SH-SY5Y (cell line): Measurements from ENCODE around the gene NALF2.

Experiments
- GATA2 ChIP-seq: IDR thresholded peaks from 2 replicates; pipeline ENCODE4 v1.6.1; 2011; ENCODE audit warnings: mild to moderate bottlenecking, low read depth, low read length
- GATA3 ChIP-seq: IDR thresholded peaks from 2 replicates; pipeline ENCODE4 v1.6.1; 2011; ENCODE audit warnings: low read depth, mild to moderate bottlenecking, low read length, moderate library complexity

The NALF2 gene

DNA sequence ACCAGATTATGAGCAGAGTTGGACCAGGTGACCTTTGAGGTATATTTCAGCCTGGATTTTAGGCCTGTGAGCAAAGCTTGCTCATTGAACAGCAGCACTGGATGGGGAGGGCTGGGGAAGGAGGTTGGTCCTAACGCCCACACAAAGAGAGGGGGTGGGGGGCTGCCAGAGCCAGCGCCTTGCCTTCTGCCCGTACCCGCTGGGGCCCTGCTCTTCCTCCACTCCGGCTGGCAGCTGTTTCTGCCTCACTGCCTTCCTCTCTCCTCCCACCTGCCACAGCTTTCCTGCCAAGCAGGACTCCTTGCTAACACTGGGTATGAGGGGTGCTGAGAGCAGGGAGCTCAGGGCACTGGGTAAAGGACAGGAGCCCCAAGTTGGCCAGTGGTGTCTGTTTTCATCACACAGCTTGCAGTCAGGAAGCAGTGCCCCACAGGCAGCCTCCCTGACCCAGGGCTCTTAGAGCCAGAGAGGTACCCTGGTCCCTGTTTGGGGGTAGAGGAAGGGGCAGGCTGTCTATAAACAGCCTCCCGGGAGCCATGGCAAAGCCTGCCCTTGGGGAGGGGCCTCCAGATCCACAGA, 6.1 kb downstream of the NALF2 start:
- TF ChIP-seq GATA3 (no peak), GATA2 (no peak)

DNA sequence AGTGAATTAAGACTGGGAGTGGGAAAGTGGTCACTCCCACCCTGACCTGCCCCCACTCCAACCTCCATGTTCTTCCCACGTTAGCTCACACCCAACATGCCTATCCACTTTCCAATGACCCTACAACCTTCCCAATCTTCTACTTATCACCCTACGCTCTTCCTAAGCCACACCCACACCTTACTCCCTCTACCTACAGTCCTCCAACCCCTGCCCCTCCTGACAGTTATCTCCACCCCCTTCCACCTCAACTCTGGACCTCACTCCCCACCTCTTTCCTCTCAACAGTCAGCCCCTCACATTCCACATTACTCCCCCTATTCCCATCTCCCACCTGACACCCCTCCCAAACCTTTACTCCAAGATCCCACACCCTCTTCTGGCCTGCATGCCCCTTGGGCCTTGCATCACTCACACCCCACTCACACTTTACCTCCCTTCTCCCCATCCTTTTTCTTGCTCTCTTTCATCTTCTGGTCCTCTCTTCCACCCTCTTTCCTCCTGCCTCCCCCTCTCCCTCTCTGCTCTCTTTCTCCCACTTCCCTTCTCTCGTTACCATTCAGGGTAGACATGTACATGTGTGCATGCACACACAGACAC, 6.9 kb downstream of the NALF2 start:
- TF ChIP-seq GATA3 (no peak), GATA2 (no peak)

DNA sequence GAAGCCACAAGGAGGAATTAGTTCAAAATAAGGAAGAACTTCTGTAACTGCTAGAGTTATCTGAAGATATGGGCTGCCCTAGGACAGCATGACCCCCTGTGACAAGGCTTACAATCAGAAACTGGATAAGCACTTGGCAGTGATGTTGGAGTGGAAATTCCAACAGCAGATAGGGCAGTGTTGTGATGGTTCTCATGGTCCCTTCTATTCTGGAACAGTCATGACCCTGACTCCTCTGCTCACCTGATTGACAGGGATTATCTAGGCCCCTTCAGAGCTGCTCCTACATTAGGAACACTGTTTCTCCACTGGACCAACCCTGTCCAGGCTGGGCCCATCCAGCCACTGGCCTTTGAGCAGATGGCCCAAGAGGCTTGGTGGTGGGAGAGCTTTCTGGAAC, 17.9 kb downstream of the NALF2 start:
- TF ChIP-seq GATA2 (no peak), GATA3 (no peak)

DNA sequence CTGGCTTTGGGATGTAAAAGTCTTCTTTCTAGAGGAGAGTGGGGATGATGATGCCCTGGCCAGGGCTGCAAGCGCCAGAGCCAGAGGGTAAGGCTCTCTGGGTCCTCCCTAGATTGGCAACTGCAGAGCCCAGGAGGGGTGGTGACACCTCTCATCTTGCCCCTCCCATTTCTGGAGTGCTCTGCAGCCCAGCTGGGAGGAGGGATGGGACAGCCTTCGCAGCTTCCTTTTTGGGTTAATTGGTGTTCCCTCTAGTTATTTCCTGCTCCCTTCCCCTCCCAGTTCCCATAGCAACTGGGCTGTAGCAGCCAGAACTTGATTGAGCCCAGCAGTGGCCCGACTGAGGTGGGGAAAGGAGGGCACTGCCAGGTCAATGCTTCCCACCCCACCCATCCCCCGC, 19.2 kb downstream of the NALF2 start:
- no peak for TF ChIP-seq GATA2
- TF ChIP-seq GATA3 = no peak

DNA sequence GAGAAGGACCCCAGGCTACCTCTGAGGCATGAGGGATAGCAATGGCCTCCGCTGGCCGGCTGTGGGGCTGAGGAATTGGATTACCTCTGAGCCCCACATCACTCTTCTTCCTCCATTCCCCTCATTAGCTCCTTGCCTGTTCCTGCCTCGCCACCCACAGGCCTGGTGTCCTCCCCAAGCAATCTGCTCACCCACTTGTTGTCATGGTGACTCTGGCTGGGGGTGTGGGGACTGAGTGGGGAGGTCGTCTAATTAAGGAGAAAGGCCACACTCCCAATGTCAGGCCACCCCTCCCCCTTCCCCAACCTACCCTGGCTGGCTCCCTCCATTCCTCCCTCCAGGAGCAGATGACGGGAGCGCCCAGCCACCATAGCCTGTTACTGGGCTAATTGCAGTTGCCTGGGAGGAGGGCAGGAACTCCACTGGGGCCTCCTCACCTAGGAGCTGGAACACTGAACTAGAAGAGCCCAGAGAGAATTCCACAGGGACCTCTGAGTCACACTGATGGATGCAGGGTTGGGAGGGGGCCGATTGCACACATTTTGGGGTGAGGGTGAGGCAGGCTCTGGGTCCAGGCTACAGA, 20.7 kb downstream of the NALF2 start:
- TF ChIP-seq GATA2 (no peak), GATA3 (no peak)

DNA sequence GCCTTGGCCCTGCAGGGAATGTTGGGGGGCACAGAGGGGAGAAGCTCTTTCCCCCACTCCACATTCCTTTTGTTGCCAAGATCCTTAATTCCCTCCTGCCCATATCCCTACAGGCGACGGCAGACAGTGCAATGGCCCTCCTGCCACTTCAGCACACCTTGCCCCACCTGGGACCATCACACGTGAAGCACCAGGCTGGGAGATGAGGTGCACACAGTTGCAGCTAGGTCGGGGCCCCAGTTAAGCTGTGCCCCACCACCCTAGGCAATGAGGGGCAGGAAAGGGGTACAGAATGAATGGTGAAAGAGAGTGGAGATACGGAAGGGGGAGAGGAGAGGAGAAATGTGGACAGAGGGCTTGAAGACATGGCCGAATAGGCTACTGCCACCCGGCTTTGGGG, 26.2 kb downstream of the NALF2 start:
- no peak for TF ChIP-seq GATA2
- TF ChIP-seq GATA3 = no peak

DNA sequence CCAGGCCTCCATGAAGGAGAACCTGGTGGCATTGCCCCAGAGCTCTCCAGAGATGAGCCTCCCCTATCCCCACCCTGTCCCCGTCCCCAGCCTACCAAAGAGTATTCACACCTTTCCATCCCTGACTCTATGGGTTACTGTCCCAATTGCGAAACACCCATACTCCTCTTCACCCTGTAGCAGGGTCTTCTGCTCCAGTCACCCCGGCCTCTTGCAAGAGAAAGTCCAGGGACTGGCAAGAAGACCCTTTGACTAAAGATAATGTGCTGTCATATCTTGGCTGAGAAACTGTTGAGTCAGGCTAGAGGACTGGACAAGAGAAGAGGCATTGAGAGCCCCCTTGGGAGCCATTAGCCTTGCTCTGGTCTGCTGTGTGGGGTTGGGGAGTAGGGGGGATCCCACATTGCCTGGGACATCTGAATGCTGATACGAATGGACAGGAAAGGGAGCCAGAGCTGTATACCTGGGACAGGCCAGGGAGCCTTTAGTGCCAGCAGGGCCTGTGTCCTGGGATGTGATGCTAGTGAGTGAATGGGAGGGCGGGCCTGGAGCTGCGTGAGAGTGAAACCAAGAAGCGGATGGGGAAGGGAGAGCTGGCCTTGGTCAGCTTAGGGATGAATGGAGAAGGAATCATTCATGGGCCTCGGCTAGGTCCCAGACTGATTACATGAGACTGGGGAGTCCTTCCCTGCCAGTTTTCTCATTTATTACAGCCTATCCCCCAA, 27.1 kb downstream of the NALF2 start:
- TF ChIP-seq GATA3 = no peak
- no peak for TF ChIP-seq GATA2

DNA sequence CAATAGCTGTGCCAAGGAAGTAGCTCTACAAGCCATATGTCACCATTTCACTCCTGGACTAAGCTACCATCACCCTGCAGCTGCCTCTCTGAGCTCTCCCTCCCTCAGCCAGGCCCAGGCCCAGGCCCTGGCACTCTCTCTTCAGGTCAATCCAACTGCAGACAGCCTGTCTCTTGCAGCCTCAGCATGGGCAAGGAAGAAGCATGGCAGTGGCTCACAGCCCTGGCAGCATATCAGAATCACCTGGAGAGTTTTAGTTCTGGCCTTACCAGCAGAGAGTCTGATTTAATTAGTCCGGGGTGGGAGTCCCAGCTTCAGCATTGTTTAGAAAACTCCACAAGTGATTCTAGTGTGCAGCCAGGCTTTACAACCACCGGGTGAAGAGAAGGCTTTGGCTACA, 31.5 kb downstream of the NALF2 start:
- TF ChIP-seq GATA3 (no peak), GATA2 (no peak)

DNA sequence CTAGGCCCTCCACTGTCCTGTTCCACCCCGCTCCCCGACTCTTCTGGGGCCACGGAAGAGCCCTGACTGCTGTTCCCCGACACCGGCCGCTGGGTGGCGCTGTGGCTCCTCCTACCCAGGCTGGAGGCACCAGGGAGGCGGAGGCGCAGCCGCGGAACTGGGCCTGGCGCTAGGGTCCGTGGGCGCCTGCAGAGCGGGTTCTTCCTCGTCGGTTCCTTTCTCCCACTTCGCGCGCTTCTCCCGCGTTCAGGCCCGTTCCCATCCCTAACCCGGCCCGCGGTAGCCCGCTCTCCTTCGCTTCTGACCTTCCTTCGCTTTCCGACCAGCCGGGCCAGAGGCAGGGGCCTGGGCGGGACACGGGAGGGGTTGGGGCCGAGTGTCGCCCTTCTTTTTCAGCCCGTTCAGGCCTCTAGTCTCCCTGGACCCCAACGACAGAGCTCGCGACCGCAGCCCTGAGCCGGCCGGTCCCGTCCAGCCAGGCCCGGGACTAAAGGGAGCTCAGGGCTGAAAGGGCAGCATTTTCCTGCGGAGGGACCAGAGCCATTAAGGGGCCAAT, 34.3 kb downstream of the NALF2 start:
- TF ChIP-seq GATA3 (no peak), GATA2 (no peak)

DNA sequence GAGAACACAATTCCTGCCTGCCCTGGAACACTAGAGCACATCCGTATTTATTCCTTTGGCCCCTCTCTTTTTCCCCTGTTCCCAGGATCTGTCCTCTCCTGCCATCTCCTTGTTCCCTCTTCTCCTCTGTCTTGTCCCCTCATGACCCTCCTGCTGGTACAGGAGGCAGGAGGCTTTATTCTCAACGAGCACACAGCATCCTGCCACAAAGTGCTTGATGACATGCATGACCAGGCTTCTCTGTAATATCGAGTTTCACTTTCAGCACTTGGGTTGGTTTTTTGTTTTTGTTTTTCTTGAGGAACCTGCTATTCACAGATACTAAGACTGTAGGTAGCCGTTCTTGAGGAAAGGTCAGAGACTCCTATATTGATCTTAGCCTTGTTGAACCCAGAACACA, 35.3 kb downstream of the NALF2 start:
- TF ChIP-seq GATA3 (no peak), GATA2 (no peak)

DNA sequence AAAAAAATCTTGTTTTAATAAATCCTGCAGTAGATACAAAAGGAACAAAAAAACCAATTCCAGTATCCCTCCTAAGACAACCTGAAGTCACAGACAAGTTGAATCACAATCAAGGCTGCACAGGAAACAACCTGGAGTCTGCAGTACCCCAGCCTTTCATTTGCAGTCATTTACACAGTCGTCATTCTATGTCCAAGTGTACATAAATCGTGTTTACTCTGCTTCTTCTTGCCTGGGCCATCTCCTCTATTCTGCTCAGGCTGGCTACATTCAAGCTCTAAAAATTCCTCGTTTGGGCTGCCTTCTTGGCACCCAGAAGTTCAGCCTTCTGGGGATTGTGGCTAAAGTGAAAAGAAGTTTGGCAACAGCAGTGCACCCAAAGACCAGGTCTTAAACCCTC, 37.8 kb downstream of the NALF2 start:
- TF ChIP-seq GATA3 (no peak), GATA2 (no peak)

DNA sequence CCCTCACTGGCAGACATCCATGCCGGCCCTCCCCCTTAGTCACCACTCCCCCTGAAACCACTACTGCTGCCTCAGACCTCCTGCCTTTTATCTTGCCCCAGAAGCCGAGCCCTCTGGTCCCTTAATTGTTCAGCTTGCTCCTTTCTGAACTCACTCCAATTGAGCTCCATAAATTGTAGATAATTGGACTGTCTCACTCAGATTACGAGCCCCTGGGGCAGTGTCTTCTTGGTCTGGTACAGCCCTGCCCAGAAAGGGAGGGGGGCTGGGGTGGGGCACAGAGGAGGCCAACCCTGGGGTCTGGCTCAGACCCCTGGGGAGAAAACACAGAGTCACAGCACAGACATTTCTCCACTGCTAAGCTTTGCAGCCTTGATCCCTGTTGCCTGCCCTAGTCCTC, 39.4 kb downstream of the NALF2 start:
- no peak for TF ChIP-seq GATA2
- TF ChIP-seq GATA3 = no peak

DNA sequence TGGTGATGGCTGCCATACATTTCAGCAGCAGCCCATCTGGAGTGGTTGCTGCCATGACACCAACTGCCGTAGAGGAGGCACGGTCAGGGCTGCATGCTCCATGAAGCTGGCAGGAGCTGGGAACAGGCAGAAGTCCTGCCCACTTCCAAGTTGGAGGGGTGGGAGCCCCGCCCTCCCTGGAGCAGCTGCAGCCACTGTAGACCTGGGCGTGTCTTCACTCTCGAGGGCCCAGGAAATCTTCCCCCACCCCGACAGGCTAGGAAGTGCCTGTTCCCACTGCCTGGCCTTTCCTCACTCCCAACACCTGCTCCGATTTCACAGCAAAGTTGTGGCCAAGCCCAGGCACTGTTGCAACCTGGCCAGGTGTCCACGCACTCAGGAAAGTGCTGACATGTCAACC, 42.3 kb downstream of the NALF2 start:
- no peak for TF ChIP-seq GATA2
- no peak for TF ChIP-seq GATA3

DNA sequence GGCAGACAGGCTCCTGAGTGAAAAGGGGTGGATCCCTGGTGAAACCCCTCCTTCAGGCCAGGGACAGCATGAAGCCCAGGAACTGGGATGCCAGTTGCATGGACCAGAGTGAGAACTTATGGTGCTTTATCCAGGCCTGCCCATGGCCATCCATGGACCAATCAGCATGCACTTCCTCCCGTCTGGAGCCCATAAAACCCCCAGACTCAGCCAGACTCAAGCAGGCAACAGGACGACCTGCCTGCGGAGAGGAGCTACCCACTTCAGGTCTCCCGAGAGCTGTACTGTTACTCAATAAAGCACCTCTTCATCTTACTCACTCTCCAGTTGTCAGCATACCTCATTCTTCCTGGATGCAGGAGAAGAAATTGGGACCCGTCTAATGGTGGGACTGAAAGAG, 42.9 kb downstream of the NALF2 start:
- TF ChIP-seq GATA2 (no peak), GATA3 (no peak)

DNA sequence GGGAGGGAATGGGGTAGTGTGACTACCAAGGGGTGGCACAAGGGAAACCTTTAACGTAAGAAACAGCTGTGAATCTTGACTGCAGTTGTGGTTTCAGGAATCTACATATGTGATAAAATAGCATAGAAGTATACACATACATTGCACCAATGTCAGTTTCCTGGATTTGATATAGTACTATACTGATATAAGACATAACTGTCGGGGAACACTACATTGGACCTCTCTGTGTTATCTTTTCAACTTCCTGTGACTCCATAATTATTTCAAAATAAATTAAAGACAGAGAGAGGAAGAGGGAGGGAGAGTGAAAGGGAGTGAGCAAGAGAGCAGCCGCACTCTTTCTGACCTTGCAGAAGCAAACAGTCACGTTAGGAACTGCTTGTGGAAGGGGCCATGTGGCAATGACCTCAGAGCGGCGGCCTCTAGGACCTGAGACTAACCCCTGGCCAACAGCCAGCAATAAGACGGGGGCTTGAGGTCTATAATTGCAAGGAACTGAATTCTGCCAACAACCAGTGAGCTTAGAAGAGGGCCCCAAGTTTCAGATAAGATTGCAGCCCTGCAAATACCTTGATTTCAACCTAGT, 47.4 kb downstream of the NALF2 start:
- TF ChIP-seq GATA3 = no peak
- no peak for TF ChIP-seq GATA2
